DOHH2 (cell line): ENCODE data around the gene ADAT1.

Experiments used
- EZH2phosphoT487 ChIP-seq: fragments of 200-600 bp; sonication (generic); IDR thresholded peaks from 2 replicates; pipeline ENCODE4 v1.6.1; 2017; ENCODE audit warnings: borderline replicate concordance, mild to moderate bottlenecking, antibody characterized with exemption, low read length, moderate library complexity, mixed read lengths
- TF ChIP-seq, protein P1 (sequence below): fragments of 200-600 bp; sonication (generic); IDR thresholded peaks from one replicate; pipeline ENCODE4 v1.5.1; 2014; ENCODE audit warnings: antibody characterized with exemption, mild to moderate bottlenecking, low read depth, low read length; ENCODE audit not compliant: poor library complexity, severe bottlenecking

DNA sequence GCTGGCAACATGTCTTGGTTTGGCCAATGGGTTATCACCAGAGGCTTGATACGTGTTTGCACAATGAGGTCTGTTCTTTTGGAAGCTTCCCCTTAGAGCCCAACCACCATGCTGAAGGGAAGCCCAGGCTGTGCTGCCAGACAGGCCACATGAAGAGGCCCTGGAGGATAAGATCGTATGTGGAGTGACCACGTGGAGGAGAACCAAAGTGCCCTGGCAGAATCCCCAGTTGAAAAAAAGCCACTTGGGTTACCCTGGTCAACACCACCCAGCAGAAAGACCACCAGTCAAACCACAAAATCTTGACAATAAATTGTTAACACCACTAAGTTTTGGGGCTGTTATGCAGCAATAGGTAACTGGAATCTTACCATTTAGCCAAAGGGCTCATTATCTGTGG, 7.0 kb upstream of the ADAT1 start:
- TF ChIP-seq, protein P1, sequence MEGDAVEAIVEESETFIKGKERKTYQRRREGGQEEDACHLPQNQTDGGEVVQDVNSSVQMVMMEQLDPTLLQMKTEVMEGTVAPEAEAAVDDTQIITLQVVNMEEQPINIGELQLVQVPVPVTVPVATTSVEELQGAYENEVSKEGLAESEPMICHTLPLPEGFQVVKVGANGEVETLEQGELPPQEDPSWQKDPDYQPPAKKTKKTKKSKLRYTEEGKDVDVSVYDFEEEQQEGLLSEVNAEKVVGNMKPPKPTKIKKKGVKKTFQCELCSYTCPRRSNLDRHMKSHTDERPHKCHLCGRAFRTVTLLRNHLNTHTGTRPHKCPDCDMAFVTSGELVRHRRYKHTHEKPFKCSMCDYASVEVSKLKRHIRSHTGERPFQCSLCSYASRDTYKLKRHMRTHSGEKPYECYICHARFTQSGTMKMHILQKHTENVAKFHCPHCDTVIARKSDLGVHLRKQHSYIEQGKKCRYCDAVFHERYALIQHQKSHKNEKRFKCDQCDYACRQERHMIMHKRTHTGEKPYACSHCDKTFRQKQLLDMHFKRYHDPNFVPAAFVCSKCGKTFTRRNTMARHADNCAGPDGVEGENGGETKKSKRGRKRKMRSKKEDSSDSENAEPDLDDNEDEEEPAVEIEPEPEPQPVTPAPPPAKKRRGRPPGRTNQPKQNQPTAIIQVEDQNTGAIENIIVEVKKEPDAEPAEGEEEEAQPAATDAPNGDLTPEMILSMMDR = no peak
- TF ChIP-seq EZH2phosphoT487 = no peak
